ENCODE data around the gene GPC5.

GPC5 gene

GRCh38 chr13:91531646-91532045 is 133.2 kb downstream of the GPC5 start:
- no peak for DNase-seq (ENCODE audit: low read depth in 2 of 2)
- H3K4me3 ChIP-seq (replicated peaks in 1 of 2; ENCODE audit: low read depth in 2 of 2, low read length in 2 of 2) = no peak overlapping the region
- TF ChIP-seq CTCF (IDR thresholded peaks at IDR 0.05; ENCODE audit: low read depth, low read length) = no peak

DNA sequence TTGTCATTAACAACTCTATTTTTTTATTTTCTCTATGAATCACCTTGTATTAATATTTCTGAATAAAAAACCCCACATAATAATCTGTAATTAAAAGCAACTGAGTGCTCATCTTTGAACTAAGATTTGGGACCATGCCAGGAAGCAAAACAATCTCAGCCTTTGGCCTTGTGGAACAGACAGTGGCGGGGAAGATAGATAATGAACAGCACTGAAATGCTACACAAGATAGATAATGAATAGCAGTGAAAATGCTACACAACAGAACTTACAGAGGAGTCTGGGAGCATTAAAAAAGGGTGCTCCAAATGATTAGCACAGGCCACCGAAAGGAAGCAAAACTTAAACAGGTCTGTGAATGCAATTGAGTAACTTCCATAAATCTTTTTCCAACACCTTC is 134.9 kb downstream of the GPC5 start:
- no peak overlapping the region for H3K4me3 ChIP-seq (replicated peaks in 1 of 2; ENCODE audit: low read depth in 2 of 2, low read length in 2 of 2)
- TF ChIP-seq CTCF (IDR thresholded peaks at IDR 0.05; ENCODE audit: low read depth, low read length) = no peak
- DNase-seq (ENCODE audit: low read depth in 2 of 2) = no peak

DNA sequence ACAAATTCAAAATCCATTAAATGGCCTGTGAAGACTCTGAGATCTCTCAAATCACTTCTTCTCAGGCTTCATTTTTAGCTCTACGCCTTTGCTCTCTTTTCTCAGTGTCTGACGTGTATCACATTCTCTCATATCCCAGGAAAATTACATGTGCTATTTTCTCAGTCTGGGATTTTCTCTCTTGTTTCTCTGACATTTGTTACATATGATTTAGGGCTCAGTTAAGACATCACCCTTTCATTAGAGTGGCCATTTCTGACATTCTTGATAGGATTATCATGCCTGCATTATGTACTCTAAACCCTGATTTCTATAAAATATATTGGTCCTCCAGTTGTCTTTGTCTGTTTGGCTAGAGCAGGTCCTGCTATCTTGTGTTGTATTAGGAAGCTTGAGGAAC is 136.6 kb downstream of the GPC5 start:
- H3K4me3 ChIP-seq (replicated peaks in 1 of 2; ENCODE audit: low read depth in 2 of 2, low read length in 2 of 2) = no peak overlapping the region
- no peak for TF ChIP-seq CTCF (IDR thresholded peaks at IDR 0.05; ENCODE audit: low read depth, low read length)
- DNase-seq (ENCODE audit: low read depth in 2 of 2) = no peak

GRCh38 chr13:91537376-91537775 is 139.0 kb downstream of the GPC5 start:
- no peak for TF ChIP-seq CTCF (IDR thresholded peaks at IDR 0.05; ENCODE audit: low read depth, low read length)
- H3K4me3 ChIP-seq (replicated peaks in 1 of 2; ENCODE audit: low read depth in 2 of 2, low read length in 2 of 2) = no peak overlapping the region
- DNase-seq (ENCODE audit: low read depth in 2 of 2) = no peak

DNA sequence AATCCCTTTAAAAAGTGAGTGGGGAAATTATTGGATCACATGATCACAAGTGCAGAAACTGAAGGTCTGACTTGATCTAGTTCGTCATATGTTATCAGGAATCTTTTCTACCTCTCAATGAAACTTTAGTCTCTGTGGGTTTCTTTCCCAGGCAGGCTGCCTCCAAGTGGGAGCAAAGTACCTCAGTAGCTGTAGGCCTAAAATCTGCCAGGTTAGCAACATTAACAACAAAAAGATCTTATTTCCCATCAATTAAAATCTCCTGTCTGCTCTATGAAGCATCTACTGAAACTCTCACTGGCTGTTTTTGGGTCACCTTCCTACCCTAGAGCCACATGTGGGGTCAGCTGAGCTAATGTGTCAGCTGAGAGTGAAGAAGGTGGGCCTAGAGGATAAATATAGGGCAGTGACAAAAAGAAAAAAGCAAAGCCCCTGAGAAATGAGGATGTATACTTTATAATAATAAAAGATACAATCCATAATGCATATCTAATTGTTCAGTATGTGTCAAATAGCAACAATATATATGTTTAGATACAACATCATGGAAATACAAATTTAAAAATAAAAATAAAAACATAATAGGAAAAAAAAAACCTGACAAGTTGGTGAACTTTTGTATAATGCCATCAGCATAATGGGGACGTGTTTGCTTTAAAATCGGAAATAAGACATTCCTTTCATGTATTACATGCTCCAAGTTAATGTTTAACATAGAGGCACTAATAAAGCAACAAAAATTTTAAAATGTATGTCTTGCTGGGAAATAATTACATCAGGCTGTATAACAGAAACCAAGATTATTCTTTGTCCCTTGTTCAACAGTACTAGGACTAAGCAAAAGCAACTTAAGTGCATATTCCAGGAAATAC is 141.1 kb downstream of the GPC5 start:
- TF ChIP-seq CTCF (IDR thresholded peaks at IDR 0.05; ENCODE audit: low read depth, low read length) = no peak
- DNase-seq (ENCODE audit: low read depth in 2 of 2) = no peak

DNA sequence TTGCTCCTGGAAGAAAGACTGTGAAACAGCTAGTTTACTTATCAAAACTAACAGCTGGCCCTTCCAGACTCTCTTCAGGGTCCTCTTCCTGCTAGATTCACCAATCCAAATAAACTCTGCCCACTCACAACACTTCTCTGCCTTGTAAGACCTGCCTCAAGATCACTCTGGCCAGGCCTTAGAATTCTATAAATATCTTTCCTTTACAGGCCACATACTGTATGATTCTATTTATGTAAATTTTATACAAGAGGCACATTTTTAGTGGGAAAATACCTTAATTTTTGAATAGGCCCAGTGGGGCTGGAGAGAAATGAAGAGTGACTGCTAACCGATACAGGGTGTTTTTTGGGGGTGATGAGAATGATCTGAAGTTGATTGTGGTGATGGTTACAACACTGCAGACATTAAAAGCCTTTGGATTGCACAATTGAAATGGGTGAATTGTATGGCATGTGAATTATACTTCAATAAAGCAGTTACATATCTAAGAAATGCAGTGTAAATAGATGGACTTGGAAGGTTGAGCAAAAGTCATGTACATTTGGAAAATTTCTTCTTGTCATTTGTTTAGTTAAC is 141.8 kb downstream of the GPC5 start:
- no peak overlapping the region for H3K4me3 ChIP-seq (replicated peaks in 1 of 2; ENCODE audit: low read depth in 2 of 2, low read length in 2 of 2)
- no peak for DNase-seq (ENCODE audit: low read depth in 2 of 2)
- no peak for TF ChIP-seq CTCF (IDR thresholded peaks at IDR 0.05; ENCODE audit: low read depth, low read length)

More for the DNA sequence above, 141.1 kb downstream of the GPC5 start:
- no peak overlapping the region for H3K4me3 ChIP-seq (replicated peaks in 1 of 2; ENCODE audit: low read depth in 2 of 2, low read length in 2 of 2)

Data from cardiac fibroblast (primary cell).